Osteocyte (in vitro differentiated cells): Measurements from ENCODE around the gene CPSF3. TPM values are rescaled to one million over a fixed set of nuclear protein-coding genes. Genes with fewer than 3 reads are reported as not detected.
A peak's percentile ranks its signal among the peaks of the same experiment; 100 is the strongest.

Experiments used
- DNase-seq: peaks from one replicate; pipeline ENCODE4 v3.0.0; 2021; ENCODE audit warnings: mixed read lengths; ENCODE audit not compliant: unreplicated experiment; ENCODE audit errors: extremely low spot score
- H3K27ac Mint-ChIP-seq: one replicate; pipeline ENCODE4 v1.8.0; 2021; ENCODE audit warnings: mild to moderate bottlenecking, mixed read lengths; ENCODE audit not compliant: unreplicated experiment
- H3K27me3 Mint-ChIP-seq: one replicate; pipeline ENCODE4 v1.8.0; 2021; ENCODE audit warnings: mixed read lengths; ENCODE audit not compliant: unreplicated experiment
- H3K36me3 Mint-ChIP-seq: one replicate; pipeline ENCODE4 v1.8.0; 2021; ENCODE audit warnings: mixed read lengths; ENCODE audit not compliant: unreplicated experiment
- H3K4me1 Mint-ChIP-seq: one replicate; pipeline ENCODE4 v1.8.0; 2021; ENCODE audit warnings: mixed read lengths; ENCODE audit not compliant: unreplicated experiment
- H3K4me3 Mint-ChIP-seq: one replicate; pipeline ENCODE4 v1.8.0; 2021; ENCODE audit warnings: mild to moderate bottlenecking, moderate library complexity, mixed read lengths; ENCODE audit not compliant: unreplicated experiment
- H3K9me3 Mint-ChIP-seq: one replicate; pipeline ENCODE4 v1.8.0; 2021; ENCODE audit warnings: mixed read lengths; ENCODE audit not compliant: unreplicated experiment
- total RNA-seq: library from RNA; stranded (reverse); gene quantifications from 2 replicates; pipeline ENCODE4 v1.2.1, GENCODE V29; 2021
- TF ChIP-seq, protein P1 (sequence below): fragments of 200-600 bp; sonication (generic); IDR thresholded peaks from 2 replicates; pipeline ENCODE4 v1.5.0; 2021; ENCODE audit warnings: antibody characterized with exemption, mild to moderate bottlenecking, moderate library complexity

CPSF3 gene
- total RNA-seq, 1 donor from 2014 or later, result 27.7 TPM

DNA sequence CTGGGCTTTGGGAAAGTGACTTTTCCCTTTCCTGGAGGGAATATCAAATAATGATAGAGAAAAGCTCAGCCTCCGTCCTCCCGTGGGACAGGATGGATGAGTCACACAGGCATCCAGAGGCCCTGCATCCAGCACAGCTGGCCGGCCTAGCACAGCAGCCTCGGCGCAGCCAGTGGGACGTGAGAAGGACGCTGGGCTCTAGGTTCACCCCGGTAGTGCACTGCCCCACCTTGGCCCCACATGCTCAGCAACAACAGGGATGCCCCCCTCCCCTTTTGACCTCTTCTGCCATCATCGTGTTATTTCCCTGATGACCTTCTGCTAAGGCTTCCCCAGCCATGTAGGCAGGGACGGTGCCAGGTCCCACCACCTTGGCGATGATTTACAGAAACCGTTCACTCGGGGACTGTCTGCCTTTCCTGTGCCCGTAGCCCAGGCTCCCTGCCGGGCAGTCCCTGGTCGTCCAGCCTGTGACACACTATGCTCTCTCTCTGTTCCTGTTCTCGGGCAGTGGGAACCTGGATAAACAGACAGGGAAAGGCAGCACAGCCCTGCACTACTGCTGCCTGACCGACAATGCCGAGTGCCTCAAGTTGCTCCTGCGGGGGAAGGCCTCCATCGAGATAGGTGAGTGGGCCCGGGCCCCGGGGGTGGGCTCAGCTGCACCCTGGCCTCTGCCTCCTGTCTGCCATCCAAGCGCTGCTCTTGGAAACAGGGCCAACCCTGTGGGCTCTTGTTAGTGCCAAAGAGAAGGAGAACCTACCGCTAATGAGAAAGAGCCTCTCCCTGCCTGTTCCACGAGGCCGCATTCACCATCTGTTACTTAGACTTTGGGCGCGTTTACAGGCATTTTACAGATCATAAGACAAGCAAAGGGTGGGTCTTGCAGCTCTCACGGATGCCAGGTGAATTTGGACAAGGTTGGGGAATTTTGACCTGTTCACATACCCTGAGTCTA, 44.7 kb upstream of the CPSF3 start:
- Mint-ChIP-seq H3K4me3 (no peak overlapping the region), H3K27ac (peak overlapping the region; percentile 86), H3K27me3 (no peaks in the 10 kb centered on the region), H3K4me1 (peaks cover 41% of the 10 kb centered on the region), H3K9me3 (no peaks in the 10 kb centered on the region), H3K36me3 (peaks cover 47% of the 10 kb centered on the region)
- TF ChIP-seq, protein P1, sequence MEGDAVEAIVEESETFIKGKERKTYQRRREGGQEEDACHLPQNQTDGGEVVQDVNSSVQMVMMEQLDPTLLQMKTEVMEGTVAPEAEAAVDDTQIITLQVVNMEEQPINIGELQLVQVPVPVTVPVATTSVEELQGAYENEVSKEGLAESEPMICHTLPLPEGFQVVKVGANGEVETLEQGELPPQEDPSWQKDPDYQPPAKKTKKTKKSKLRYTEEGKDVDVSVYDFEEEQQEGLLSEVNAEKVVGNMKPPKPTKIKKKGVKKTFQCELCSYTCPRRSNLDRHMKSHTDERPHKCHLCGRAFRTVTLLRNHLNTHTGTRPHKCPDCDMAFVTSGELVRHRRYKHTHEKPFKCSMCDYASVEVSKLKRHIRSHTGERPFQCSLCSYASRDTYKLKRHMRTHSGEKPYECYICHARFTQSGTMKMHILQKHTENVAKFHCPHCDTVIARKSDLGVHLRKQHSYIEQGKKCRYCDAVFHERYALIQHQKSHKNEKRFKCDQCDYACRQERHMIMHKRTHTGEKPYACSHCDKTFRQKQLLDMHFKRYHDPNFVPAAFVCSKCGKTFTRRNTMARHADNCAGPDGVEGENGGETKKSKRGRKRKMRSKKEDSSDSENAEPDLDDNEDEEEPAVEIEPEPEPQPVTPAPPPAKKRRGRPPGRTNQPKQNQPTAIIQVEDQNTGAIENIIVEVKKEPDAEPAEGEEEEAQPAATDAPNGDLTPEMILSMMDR, result no peak
- DNase-seq, result peak; percentile 88

DNA sequence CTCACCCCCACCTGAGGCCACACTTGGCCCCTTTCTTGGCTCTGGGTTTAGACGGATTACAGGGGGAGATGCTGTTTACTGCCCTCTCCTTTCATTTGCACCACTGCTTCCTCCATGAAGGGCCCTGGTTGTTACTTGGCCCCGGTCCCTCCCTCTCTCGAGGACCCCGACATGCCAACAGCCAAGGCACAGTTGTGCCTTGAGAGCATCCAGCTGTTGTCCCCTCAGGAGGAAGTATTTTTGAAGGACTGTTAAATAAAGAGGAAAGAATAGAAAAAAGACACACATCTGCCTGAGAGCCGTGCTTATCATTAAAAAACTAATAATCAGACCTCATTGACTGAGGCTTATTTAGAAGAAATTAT, 44.1 kb upstream of the CPSF3 start:
- H3K4me1 Mint-ChIP-seq, result peaks cover 41% of the 10 kb centered on the region
- H3K27ac Mint-ChIP-seq, result peak overlapping the region; percentile 86
- DNase-seq, result no peak
- no peak overlapping the region for H3K4me3 Mint-ChIP-seq
- TF ChIP-seq, protein P1, result no peak
- no peaks in the 10 kb centered on the region for H3K27me3 Mint-ChIP-seq
- H3K36me3 Mint-ChIP-seq, result peaks cover 42% of the 10 kb centered on the region
- H3K9me3 Mint-ChIP-seq, result no peaks in the 10 kb centered on the region

DNA sequence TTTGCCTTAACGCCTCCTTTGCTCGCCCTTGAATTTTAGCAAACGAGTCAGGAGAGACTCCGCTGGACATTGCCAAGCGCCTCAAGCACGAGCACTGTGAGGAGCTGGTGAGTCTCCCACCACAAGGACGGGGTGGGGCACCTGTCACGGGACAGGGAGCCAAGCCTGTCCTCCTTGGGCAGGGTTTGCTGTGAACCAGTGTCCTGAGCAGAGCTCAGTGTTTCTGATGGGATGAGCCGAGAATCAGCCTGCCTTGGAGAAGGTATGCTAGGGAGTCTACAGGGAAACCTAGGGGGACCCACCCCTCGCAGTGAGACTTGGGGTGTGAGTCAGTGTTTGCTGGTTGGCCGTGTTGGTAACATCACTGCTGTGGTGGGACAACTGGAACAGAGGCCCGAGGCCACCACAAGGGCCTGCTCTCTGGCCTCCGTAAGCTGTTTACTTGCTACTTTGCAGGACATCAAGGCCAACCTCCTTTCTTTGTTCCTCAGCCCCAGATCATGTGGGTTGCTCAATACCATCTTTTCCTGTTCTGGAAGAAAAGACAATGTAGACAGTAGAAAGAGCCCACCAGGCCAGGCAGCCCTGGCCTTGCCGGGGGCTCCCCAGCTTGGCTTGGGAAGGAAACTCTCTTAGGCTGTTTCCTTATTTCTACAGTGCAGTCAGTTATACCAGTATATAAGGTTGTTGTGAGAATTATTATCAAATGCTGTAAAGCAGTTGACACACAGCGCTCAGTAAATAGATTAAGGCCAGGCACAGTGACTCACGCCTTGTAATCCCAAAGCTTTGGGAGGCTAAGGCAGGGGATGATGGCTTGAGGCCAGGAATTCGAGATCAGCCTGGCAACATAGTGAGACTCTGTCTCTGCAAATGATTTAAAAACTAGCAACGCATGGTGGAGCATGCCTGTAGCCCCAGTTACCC, 42.5 kb upstream of the CPSF3 start:
- H3K4me3 Mint-ChIP-seq, result no peak overlapping the region
- DNase-seq, result no peak
- H3K9me3 Mint-ChIP-seq, result no peaks in the 10 kb centered on the region
- peak overlapping the region; percentile 86 for H3K27ac Mint-ChIP-seq
- H3K27me3 Mint-ChIP-seq, result no peaks in the 10 kb centered on the region
- peaks cover 41% of the 10 kb centered on the region for H3K4me1 Mint-ChIP-seq
- H3K36me3 Mint-ChIP-seq, result peaks cover 40% of the 10 kb centered on the region
- TF ChIP-seq, protein P1, result no peak

DNA sequence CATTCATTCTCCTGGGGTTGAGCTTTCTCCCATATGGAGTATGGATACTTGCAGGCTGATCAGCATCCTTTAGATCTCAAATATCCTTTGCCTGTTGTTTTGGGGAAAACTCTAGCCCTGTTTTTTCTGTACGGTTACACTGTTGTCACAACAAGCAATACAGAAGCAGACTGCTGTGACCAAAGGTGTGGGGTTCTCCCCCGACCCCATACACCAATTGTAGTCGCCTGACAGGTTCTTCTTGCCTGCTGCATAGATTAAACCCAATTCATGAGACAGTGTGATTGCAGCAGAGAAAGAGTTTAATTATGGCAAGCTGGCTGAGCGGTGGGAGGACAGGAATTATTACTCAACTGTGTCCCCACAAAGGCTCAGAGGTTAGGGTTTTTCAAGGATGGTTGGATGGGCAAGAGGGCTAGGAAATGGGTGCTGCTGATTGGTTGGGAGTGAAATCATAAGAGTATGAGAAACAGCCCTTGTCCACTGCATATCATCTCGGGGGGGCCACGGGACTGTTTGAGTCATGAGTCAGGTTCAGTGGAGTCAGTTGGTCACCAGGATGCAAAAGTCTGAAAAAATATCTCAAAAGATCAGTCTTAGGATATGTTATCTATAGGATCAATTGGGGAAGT, 40.7 kb upstream of the CPSF3 start:
- H3K27ac Mint-ChIP-seq, result peak overlapping the region; percentile 38
- peaks cover 28% of the 10 kb centered on the region for H3K4me1 Mint-ChIP-seq
- H3K36me3 Mint-ChIP-seq, result peaks cover 50% of the 10 kb centered on the region
- no peak for DNase-seq
- H3K27me3 Mint-ChIP-seq, result no peaks in the 10 kb centered on the region
- no peaks in the 10 kb centered on the region for H3K9me3 Mint-ChIP-seq
- TF ChIP-seq, protein P1, result no peak
- H3K4me3 Mint-ChIP-seq, result no peak overlapping the region
